DOHH2 (cell line): ENCODE data around the gene TTC28.

Experiments
- EZH2phosphoT487 ChIP-seq: fragments of 200-600 bp; sonication (generic); IDR thresholded peaks from 2 replicates; pipeline ENCODE4 v1.6.1; 2017; ENCODE audit warnings: borderline replicate concordance, mild to moderate bottlenecking, antibody characterized with exemption, low read length, moderate library complexity, mixed read lengths
- TF ChIP-seq, protein P1 (sequence below): fragments of 200-600 bp; sonication (generic); IDR thresholded peaks from one replicate; pipeline ENCODE4 v1.5.1; 2014; ENCODE audit warnings: antibody characterized with exemption, mild to moderate bottlenecking, low read depth, low read length; ENCODE audit not compliant: poor library complexity, severe bottlenecking

DNA sequence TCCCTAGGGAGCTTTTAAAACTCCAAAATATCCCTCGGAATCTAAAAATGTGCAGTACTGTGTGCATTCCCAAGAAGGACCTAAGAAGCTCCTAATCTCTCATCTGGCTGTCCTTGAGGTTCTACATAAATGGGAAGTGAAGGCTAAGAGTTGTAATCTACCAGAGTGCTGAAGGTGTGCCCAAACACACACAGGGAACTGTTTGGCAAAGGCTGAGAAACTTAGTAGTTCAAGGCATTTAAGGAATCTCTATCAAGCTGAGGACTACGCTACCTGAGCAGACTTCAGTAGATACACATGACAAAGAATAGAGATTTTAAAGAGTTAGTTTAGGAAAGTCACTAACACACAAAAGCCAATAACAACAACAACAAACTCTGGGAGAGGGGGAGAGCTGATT is 71.1 kb downstream of the TTC28 start:
- TF ChIP-seq, protein P1, sequence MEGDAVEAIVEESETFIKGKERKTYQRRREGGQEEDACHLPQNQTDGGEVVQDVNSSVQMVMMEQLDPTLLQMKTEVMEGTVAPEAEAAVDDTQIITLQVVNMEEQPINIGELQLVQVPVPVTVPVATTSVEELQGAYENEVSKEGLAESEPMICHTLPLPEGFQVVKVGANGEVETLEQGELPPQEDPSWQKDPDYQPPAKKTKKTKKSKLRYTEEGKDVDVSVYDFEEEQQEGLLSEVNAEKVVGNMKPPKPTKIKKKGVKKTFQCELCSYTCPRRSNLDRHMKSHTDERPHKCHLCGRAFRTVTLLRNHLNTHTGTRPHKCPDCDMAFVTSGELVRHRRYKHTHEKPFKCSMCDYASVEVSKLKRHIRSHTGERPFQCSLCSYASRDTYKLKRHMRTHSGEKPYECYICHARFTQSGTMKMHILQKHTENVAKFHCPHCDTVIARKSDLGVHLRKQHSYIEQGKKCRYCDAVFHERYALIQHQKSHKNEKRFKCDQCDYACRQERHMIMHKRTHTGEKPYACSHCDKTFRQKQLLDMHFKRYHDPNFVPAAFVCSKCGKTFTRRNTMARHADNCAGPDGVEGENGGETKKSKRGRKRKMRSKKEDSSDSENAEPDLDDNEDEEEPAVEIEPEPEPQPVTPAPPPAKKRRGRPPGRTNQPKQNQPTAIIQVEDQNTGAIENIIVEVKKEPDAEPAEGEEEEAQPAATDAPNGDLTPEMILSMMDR: no peak
- no peak for TF ChIP-seq EZH2phosphoT487
